ENCODE results near the gene JMJD8. TPM values are rescaled to one million over a fixed set of nuclear protein-coding genes. Genes with fewer than 3 reads are reported as not detected.
"Not testable (repeated sequence)": the region's sequence is repeated elsewhere in the genome, so short reads cannot be mapped to it uniquely, and the experiment has no call there.

Gene JMJD8
- total RNA-seq, 2 donors from 2014 or later, result 40.7 to 72.1 TPM

DNA sequence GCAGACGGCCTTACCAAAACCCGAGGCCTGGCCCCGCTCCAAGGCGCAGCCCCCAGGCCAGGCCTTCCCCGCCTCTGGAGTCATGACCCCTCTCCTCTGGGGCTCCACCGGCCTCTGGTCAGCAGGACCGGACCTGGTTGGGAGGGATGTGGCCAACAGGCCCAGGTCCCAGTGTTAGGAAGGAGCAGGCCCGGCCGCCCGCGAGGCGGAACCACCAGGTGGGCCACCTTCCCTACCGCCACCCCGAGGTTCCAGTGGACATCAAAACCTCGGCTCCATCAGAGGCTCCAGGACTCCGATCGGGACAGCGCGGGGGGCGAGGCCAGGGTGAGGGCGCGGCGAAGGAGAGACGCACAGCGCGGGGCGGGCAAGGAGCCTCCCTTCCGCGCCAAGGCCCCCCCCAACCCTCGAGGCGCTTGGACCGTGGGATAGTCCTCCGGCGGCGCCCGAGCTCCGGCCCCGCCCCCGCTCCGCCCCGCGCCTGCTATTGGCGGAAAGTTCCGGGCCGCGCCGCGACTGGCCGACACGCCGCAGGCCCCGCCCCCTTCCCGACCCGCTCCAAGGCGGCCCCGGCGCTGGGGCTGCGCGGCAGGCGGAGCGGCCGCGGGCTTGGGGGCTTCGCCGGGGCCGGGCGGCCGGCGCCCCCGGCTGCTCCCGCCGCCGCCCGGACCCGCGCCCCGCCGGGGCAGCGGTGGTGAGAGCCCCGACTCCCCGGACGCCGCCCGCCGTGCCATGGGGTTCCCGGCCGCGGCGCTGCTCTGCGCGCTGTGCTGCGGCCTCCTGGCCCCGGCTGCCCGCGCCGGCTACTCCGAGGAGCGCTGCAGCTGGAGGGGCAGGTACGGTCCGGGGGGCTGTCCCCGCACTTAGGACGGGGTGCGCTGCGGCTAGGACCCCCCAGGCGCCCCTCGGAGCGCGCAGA, 30.7 kb upstream of the JMJD8 start, which contains the start of gene METRN:
Gene METRN, plus strand, starts transcription at position 561 of the 919 bp plus-strand sequence. Its CDS starts 172 bp downstream, at position 733.
- Histone ChIP-seq H3K27me3 (peaks cover 17% of the 10 kb centered on the region), H3K4me1 (peaks cover 26% of the 10 kb centered on the region), H3K4me3 (peak within 1 kb of the TSS; percentile 70), H3K9me3 (no peaks in the 10 kb centered on the region), H3K27ac (no peak within 1 kb of the TSS), H3K36me3 (no peaks in the 10 kb centered on the region), H3K9ac (ENCODE audit: low read depth in 2 of 2, low read length in 2 of 2) (peak within 1 kb of the TSS; percentile 19 to 51)
- peak; percentile 92 for DNase-seq
- TF ChIP-seq, protein P1, sequence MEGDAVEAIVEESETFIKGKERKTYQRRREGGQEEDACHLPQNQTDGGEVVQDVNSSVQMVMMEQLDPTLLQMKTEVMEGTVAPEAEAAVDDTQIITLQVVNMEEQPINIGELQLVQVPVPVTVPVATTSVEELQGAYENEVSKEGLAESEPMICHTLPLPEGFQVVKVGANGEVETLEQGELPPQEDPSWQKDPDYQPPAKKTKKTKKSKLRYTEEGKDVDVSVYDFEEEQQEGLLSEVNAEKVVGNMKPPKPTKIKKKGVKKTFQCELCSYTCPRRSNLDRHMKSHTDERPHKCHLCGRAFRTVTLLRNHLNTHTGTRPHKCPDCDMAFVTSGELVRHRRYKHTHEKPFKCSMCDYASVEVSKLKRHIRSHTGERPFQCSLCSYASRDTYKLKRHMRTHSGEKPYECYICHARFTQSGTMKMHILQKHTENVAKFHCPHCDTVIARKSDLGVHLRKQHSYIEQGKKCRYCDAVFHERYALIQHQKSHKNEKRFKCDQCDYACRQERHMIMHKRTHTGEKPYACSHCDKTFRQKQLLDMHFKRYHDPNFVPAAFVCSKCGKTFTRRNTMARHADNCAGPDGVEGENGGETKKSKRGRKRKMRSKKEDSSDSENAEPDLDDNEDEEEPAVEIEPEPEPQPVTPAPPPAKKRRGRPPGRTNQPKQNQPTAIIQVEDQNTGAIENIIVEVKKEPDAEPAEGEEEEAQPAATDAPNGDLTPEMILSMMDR (IDR thresholded peaks at IDR 0.05), result no peak
- intact Hi-C loops (cut with DNase I), result loop anchor here (5.0 kb wide), 1 partner anchor 342 kb away; no protein-coding TSS in a partner anchor

- H3K27me3 ChIP-seq, result peaks cover 20% of the 10 kb centered on the region
- TF ChIP-seq, protein P1 (IDR thresholded peaks at IDR 0.05), result no peak
- H3K9me3 ChIP-seq, result no peaks in the 10 kb centered on the region
- H3K27ac ChIP-seq, result no peak overlapping the region
- H3K4me3 ChIP-seq, result no peak overlapping the region
- peak overlapping the region in 1 of 2 donors; percentile 16 for H3K9ac ChIP-seq (ENCODE audit: low read depth in 2 of 2, low read length in 2 of 2)
- peaks cover 21% of the 10 kb centered on the region for H3K4me1 ChIP-seq
- no peaks in the 10 kb centered on the region for H3K36me3 ChIP-seq
- no peak for DNase-seq
- intact Hi-C loops (cut with DNase I), result loop anchor here (5.0 kb wide), 1 partner anchor 343 kb away; no protein-coding TSS in a partner anchor
These were observed 29.9 kb upstream of the JMJD8 start for GRCh38 chr16:714079-714478.

- Histone ChIP-seq H3K4me1 (peaks cover 12% of the 10 kb centered on the region), H3K27me3 (peaks cover 23% of the 10 kb centered on the region)
- not testable (repeated sequence) for H3K36me3 ChIP-seq; H3K9ac ChIP-seq (ENCODE audit: low read depth in 2 of 2, low read length in 2 of 2); H3K9me3 ChIP-seq; H3K27ac ChIP-seq; H3K4me3 ChIP-seq
- intact Hi-C loops (cut with DNase I), result loop anchor here (2.0 to 5.0 kb wide), 2 partner anchors 74 to 345 kb away; no protein-coding TSS in a partner anchor
- TF ChIP-seq, protein P1 (IDR thresholded peaks at IDR 0.05), result peak; percentile 14
- DNase-seq, result peak; percentile 55
These were observed 28.7 kb upstream of the JMJD8 start for GRCh38 chr16:712740-713250.

DNA sequence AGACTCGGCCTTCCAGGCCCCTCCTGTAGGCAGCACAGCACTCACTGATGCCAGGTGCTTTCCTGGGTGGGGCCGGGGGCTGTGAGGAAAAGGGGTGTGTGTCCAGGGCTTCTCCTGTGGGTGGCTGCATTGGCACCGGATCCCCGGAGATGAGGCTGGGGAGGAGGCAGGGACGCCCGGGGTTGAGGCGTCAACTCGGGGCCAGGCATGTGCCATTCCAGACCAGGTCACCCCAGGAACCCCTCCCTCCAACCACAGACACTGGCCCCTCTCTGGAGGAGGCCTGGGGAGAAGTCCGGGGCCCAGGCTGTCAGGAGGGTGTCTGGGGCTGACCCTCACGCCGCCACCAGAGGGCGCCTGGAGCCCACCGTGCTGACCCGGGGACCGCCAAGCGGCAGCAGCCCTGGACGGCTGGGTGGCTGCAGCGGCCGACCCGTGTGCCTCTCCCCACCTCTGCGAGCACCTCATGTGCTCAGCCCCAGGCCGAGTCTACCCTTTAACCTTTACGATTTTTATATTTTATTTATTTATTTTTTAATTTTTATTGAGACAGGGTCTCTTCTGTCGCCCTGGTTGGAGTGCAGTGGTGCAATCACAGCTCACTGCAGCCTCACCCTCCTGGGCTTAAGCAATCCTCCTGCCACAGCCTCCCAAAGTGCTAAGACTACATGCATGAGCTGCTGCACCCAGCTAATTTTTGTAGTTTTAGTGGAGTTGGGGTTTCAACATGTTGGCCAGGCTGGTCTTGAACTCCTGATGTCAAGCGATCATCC, 27.6 kb upstream of the JMJD8 start:
- peak; percentile 79 for DNase-seq
- no peak overlapping the region for H3K9ac ChIP-seq (ENCODE audit: low read depth in 2 of 2, low read length in 2 of 2)
- H3K27ac ChIP-seq, result no peak overlapping the region
- peaks cover 29% of the 10 kb centered on the region for H3K27me3 ChIP-seq
- H3K9me3 ChIP-seq, result no peaks in the 10 kb centered on the region
- intact Hi-C loops (cut with DNase I), result loop anchor here (2.0 to 5.0 kb wide), 2 partner anchors 75 to 346 kb away; no protein-coding TSS in a partner anchor
- no peaks in the 10 kb centered on the region for H3K36me3 ChIP-seq
- H3K4me1 ChIP-seq, result peaks cover 12% of the 10 kb centered on the region
- TF ChIP-seq, protein P1 (IDR thresholded peaks at IDR 0.05), result peak; percentile 99
- H3K4me3 ChIP-seq, result no peak overlapping the region

GRCh38 chr16:711084-711483, 26.9 kb upstream of the JMJD8 start:
- Histone ChIP-seq H3K4me3 (no peak overlapping the region), H3K27me3 (peaks cover 35% of the 10 kb centered on the region), H3K36me3 (no peaks in the 10 kb centered on the region), H3K4me1 (peaks cover 9% of the 10 kb centered on the region), H3K27ac (no peak overlapping the region), H3K9ac (ENCODE audit: low read depth in 2 of 2, low read length in 2 of 2) (no peak overlapping the region), H3K9me3 (no peaks in the 10 kb centered on the region)
- DNase-seq, result no peak
- intact Hi-C loops (cut with DNase I), result loop anchor here (5.0 kb wide), 1 partner anchor 346 kb away; no protein-coding TSS in a partner anchor
- TF ChIP-seq, protein P1 (IDR thresholded peaks at IDR 0.05), result no peak
